CD1c-positive myeloid dendritic cell (primary cell): ENCODE data around the gene MOCOS.

Experiments used
- DNase-seq: peaks from one replicate; pipeline ENCODE4 v3.0.0-alpha.2; 2016; ENCODE audit errors: extremely low spot score

MOCOS gene

GRCh38 chr18:36304723-36305122 lies 117.4 kb downstream of the MOCOS start:
- DNase-seq = no peak

DNA sequence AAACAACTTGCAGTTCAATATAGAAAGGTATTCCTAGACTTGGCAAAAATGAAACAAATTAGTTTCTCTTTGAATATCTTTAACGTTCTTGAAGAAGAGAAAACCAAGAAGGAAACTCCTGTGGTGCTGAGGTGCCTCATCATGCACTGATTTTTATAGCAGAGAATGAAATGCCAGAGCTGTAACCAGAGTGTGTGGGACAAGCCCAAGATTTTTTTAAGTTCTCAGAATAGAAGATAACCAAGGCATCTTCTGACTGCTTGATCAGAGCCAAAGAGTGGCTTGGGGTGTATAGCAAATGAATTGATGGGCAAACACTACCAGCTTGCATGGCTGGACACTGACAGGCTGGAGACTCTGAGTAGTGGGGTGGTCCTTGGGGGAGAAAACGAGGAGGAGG lies 118.1 kb downstream of the MOCOS start:
- no peak for DNase-seq

GRCh38 chr18:36307513-36307912 lies 120.2 kb downstream of the MOCOS start:
- no peak for DNase-seq

- DNase-seq = no peak
Observed at GRCh38 chr18:36308711-36309435, 121.6 kb downstream of the MOCOS start.

GRCh38 chr18:36309436-36310391 lies 122.4 kb downstream of the MOCOS start:
- no peak for DNase-seq

- no peak for DNase-seq
Observed at GRCh38 chr18:36311026-36311570, 123.8 kb downstream of the MOCOS start.

DNA sequence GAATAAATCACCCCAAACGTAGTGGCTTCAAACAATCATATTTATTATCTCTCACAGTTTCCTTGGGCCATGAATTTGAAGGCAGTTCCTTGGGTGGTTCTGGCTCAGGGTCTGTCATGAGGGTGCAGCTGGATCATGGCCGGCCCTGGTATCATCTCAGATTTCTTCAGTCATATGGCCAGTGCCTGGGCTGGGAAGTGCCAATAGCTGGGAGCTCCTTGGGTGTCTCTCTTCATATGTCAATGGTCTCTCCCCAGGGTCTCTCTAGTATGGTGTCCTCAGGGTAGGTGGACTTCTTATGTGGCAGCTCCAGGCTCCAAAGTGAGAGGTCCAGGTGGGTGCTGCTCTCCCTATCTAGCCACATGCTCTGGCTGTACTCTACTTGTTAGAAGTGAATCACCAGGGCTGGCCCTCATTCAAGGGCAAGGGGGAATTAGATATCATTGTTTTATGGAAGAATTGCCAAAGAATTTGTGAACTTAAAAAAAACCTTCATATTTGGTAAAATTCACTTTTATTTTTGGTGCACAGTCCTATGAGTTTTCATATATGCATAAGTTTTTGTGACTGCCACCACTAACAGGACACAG lies 125.6 kb downstream of the MOCOS start:
- DNase-seq = no peak

- no peak for DNase-seq
Observed at GRCh38 chr18:36314098-36314497, 126.8 kb downstream of the MOCOS start.

- no peak for DNase-seq
Observed at GRCh38 chr18:36314754-36315153, 127.5 kb downstream of the MOCOS start.

GRCh38 chr18:36315736-36316135 lies 128.4 kb downstream of the MOCOS start:
- no peak for DNase-seq

- no peak for DNase-seq
Observed at GRCh38 chr18:36316246-36316645, 128.9 kb downstream of the MOCOS start.
